ENCODE results near the gene PDE4B. TPM values are rescaled to one million over a fixed set of nuclear protein-coding genes. Genes with fewer than 3 reads are reported as not detected.
"Not testable (repeated sequence)": the region's sequence is repeated elsewhere in the genome, so short reads cannot be mapped to it uniquely, and the experiment has no call there.

PDE4B gene
- total RNA-seq, 1 donor from 2014 or later: 37.5 TPM

- DNase-seq (ENCODE audit: low read depth, low spot score): no peak
- Mint-ChIP-seq H3K36me3 (ENCODE audit: low read depth) (no peaks in the 10 kb centered on the region), H3K27me3 (ENCODE audit: low read depth) (peaks cover 3% of the 10 kb centered on the region), H3K4me3 (no peak overlapping the region), H3K9me3 (no peaks in the 10 kb centered on the region), H3K27ac (ENCODE audit: unreplicated experiment) (no peak overlapping the region), H3K4me1 (no peaks in the 10 kb centered on the region)
- TF ChIP-seq CTCF (conservative IDR thresholded peaks at IDR 0.05): no peak
Observed at GRCh38 chr1:66044912-66045311, 252.2 kb downstream of the PDE4B start.

GRCh38 chr1:66046415-66046814, 253.7 kb downstream of the PDE4B start:
- Mint-ChIP-seq H3K4me1 (peaks cover 8% of the 10 kb centered on the region), H3K4me3 (no peak overlapping the region), H3K27ac (ENCODE audit: unreplicated experiment) (no peak overlapping the region), H3K27me3 (ENCODE audit: low read depth) (peaks cover under 1% of the 10 kb centered on the region), H3K36me3 (ENCODE audit: low read depth) (no peaks in the 10 kb centered on the region), H3K9me3 (no peaks in the 10 kb centered on the region)
- TF ChIP-seq CTCF (conservative IDR thresholded peaks at IDR 0.05): no peak
- DNase-seq (ENCODE audit: low read depth, low spot score): no peak

DNA sequence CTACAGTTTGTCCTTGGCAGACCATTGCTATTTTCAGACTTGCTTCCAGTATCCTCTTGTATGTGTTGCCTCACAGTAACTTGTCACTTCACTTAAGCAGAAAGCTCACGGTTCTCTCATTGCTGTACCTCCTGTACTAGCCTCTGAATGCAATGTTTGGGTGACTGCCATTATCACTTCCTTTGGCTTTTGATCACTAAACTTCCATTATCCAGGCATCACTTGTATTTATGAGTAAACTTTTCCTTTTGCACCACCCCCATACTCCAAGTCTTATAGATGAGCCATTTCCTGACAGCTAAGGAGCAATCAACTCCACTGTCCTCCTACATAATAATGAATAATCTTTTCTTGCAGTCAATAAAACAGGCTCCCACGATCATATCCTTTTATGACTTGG, 255.3 kb downstream of the PDE4B start:
- no peaks in the 10 kb centered on the region for H3K36me3 Mint-ChIP-seq (ENCODE audit: low read depth)
- H3K4me3 Mint-ChIP-seq: no peak overlapping the region
- H3K9me3 Mint-ChIP-seq: no peaks in the 10 kb centered on the region
- H3K27ac Mint-ChIP-seq (ENCODE audit: unreplicated experiment): no peak overlapping the region
- no peak for TF ChIP-seq CTCF (conservative IDR thresholded peaks at IDR 0.05)
- no peaks in the 10 kb centered on the region for H3K27me3 Mint-ChIP-seq (ENCODE audit: low read depth)
- DNase-seq (ENCODE audit: low read depth, low spot score): no peak
- H3K4me1 Mint-ChIP-seq: peaks cover 8% of the 10 kb centered on the region

- H3K36me3 Mint-ChIP-seq (ENCODE audit: low read depth): no peaks in the 10 kb centered on the region
- H3K4me1 Mint-ChIP-seq: peaks cover 8% of the 10 kb centered on the region
- no peaks in the 10 kb centered on the region for H3K9me3 Mint-ChIP-seq
- TF ChIP-seq CTCF (conservative IDR thresholded peaks at IDR 0.05): no peak
- H3K27ac Mint-ChIP-seq (ENCODE audit: unreplicated experiment): no peak overlapping the region
- DNase-seq (ENCODE audit: low read depth, low spot score): no peak
- H3K27me3 Mint-ChIP-seq (ENCODE audit: low read depth): no peaks in the 10 kb centered on the region
- no peak overlapping the region for H3K4me3 Mint-ChIP-seq
Observed at GRCh38 chr1:66050123-66050522, 257.4 kb downstream of the PDE4B start.

GRCh38 chr1:66050633-66051032, 257.9 kb downstream of the PDE4B start:
- Mint-ChIP-seq H3K4me1 (peaks cover 8% of the 10 kb centered on the region), H3K36me3 (ENCODE audit: low read depth) (no peaks in the 10 kb centered on the region), H3K4me3 (no peak overlapping the region), H3K9me3 (no peaks in the 10 kb centered on the region), H3K27ac (ENCODE audit: unreplicated experiment) (no peak overlapping the region), H3K27me3 (ENCODE audit: low read depth) (no peaks in the 10 kb centered on the region)
- DNase-seq (ENCODE audit: low read depth, low spot score): no peak
- no peak for TF ChIP-seq CTCF (conservative IDR thresholded peaks at IDR 0.05)

DNA sequence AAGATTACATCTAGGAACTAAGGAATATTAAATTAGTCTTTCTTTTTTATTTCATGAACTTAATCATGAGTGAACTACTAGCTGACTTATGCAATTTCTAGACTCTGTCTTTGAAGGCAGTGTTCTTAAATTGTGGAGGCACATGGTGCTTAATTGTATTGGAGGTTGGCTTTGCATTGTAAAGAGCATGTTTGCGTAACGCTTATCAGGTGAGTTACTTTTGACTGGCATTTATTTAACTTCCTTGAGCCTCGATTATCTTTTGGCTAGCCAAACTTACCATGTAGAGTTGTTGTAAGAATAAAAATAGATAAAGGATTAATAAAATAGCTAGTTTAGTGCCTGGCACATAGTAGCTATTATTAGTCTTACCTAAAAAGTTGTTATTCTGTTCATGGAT, 262.4 kb downstream of the PDE4B start:
- no peak for DNase-seq (ENCODE audit: low read depth, low spot score)
- TF ChIP-seq CTCF (conservative IDR thresholded peaks at IDR 0.05): no peak
- no peak overlapping the region for H3K27ac Mint-ChIP-seq (ENCODE audit: unreplicated experiment)
- H3K4me1 Mint-ChIP-seq: peaks cover 8% of the 10 kb centered on the region
- H3K27me3 Mint-ChIP-seq (ENCODE audit: low read depth): peaks cover 2% of the 10 kb centered on the region
- H3K36me3 Mint-ChIP-seq (ENCODE audit: low read depth): peaks cover 7% of the 10 kb centered on the region
- peaks cover 9% of the 10 kb centered on the region for H3K9me3 Mint-ChIP-seq
- H3K4me3 Mint-ChIP-seq: no peak overlapping the region

DNA sequence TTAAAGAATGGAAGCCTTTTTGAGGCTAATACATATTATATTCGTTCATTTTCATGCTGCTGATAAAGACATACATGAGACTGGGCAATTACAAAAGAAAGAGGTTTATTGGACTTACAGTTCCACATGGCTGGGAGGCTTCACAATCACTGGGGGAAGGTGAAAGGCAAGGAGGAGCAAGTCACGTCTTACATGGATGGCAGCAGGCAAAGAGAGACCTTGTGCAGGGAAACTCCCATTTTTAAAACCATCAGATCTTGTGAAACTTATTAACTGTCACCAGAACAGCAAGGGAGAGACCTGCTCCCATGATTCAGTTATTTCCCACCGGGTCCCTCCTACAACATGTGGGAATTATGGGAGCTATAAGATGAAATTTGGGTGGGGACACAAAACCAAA, 264.8 kb downstream of the PDE4B start:
- not testable (repeated sequence) for H3K4me1 Mint-ChIP-seq; H3K9me3 Mint-ChIP-seq; H3K27me3 Mint-ChIP-seq (ENCODE audit: low read depth); H3K36me3 Mint-ChIP-seq (ENCODE audit: low read depth); H3K4me3 Mint-ChIP-seq; H3K27ac Mint-ChIP-seq (ENCODE audit: unreplicated experiment); DNase-seq (ENCODE audit: low read depth, low spot score)
